GM04503 (cell line): ENCODE measurements around the gene CPA5.
A peak's percentile ranks its signal among the peaks of the same experiment; 100 is the strongest.

Source experiments
- DNase-seq: peaks from one replicate; pipeline ENCODE4 v3.0.0-alpha.2; 2012; ENCODE audit warnings: low read depth

Gene CPA5

DNA sequence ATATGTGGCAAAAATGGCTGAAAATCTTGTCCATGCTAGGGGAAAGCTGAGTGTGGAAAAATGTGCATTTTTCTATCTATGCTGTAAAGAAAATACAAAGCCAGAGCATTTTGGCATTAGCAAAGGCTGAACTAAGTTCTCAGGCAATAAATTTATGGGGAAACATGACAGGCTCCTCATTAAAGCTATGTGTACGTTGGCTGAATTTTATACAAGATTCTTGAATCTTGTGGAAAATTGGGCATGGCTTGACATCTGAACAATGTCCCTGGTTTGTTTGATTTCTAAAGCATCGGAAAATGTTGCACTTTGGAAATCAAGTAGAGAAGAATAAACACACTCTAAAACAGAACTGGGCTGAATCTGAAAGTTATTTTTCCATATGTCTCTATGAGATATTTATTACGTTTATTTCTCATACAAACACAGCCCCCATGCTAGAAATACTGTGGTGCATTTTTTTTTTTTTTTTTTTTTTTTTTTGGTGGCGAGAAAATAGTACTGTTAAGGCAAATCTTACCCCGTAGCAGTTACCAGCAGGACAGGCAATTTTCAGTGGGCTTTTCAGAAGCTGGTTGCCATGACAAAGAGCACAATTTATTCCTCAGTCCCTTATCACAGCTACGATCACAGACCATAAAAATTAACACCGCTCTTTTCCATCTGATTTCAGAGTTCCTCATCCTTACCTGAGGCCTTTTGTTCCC lies 52.6 kb downstream of the CPA5 start:
- no peak for DNase-seq

DNA sequence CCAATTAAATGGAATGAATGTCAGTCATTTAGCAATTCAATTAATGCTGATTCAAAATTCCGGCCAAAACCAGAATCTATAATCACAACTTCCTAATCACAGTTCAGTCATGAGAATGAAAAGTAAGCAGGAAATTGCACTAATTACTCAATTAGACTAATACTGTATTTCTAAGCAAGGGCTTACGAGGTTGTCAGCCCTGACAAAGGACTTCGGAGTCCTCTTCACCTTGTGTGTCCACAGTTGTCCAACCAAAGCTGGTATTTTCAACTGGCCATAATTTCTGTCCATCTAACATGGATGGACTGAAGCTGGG lies 53.1 kb downstream of the CPA5 start:
- DNase-seq, result no peak

DNA sequence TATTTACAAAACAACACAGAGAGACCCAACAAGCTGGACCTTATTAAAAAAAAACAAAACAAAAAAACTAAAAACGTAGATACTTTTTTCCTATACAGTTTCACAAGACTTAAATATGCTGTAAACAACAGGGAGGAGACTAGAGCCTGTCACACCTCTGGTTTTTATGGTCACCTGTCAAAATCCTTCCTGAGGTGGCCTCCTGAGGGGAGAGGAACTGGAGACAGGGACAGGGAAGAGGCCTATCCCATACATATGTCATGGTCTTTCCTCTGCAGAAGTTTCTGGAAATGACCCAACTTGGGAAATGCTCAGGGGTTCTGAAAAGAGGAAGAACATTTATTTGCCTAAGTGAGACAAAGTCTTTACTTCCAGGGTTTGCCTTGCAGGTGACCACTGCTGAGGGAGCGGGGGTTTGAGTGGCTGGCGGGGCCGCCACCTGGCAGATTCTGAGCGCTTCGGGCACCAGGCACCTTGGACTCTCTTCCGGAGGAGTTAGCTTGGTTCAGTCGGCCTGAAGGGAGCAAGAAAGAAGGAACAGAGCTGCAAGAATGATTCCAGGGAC lies 54.0 kb downstream of the CPA5 start:
- DNase-seq, result no peak

DNA sequence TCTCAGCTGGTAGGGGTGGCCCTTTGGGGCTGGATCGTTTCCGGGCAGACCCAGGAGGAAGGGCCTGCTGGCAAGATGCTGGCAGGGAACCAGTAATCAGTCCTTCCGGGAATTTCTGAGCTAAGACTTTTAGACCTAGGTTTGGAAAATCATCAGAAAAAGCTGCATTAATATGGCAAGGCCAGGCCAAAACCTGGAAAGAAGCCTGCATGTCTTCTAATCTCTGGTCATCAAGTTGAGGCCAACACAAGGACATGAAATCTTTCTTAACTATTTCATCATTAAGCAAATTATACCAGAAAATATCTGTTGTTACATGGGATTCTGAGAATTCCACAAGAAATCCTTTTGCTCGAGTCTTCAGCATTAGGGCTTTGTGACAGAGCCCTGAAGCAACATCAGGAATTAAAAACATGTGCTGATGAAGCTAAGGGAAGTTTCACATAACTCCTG lies 55.5 kb downstream of the CPA5 start:
- DNase-seq, result peak; percentile 93

DNA sequence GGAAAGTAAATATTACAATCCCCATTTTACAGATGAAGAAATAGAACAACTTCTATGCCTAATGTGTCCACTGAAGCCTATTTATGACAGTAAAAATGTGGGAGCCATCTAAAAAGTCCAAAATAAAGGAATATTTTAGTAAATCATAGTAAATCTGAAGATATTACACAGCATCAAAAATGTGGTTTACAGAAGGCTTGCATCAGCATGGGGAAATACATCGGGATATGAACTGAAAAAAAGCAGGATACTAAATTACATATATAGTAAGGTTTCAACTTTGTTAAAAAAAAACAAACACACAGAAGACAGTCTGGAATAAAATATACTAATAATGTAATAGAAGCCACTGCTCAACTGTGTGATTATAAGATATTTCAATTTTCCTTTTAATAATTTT lies 56.5 kb downstream of the CPA5 start:
- DNase-seq, result no peak

DNA sequence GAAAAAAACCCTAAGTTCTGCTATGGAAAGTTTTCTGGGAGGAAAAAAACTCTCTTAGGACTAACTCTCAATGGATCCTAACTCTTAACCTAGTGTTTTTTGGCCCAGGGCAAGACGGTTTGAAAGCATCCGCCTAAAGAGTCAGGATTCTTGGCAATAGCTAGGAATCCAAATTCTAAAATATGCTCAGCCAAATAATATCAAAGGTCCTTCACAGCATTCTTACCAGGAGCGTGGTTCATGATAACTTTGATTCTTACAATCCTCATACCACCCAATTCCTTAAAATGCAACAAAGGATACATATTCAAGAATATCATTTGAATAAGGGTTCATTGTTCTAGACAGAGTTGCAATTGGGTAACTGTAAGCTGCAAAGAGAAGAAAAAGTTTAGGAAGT lies 57.0 kb downstream of the CPA5 start:
- no peak for DNase-seq

DNA sequence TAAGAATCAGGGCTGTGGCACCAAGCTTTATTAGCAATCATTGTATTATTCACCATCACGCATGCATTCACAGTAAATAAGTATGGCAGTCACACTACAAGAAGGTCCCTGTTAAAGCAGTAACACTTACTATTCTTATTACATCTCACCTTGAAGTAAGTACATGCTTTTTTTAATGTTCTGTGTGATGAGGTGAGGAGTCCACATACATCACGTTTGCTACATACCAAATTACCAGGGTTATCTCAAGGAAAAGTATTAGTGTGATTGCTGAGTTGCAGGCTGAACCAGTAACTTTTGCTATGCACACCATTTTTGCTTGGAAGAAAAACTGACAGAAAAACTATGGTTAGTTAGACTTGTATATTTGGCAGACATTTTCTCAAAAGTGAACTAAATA lies 60.4 kb downstream of the CPA5 start:
- DNase-seq, result no peak

DNA sequence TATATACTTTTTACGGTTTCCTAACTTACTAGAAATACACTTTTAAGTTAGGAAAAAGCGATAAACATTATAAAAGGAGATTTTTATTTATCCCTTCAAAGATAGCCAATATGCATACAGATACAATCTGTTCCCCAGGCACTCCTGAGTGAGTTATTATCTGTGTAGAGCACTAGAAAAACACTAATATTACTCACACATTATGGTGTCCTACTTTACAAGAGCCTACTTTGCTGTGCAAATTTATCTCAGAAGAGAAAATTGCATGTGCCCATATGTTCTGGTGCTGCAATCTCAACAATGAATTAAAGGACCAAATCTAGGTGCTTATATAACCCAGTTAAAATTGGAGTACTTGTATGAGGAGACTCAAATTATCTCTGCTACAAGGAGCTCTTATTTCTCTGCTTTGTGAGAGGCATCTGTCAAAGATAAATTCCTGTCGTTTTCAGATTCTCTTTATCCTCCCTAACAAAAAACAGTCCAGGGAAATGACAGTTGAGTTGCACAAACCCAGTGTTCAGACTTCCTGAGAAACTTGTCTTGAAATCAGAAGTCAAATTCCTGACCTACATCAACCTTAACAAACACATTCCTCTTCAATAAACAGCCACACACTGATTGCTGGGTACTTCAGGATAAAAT lies 64.6 kb downstream of the CPA5 start:
- no peak for DNase-seq

DNA sequence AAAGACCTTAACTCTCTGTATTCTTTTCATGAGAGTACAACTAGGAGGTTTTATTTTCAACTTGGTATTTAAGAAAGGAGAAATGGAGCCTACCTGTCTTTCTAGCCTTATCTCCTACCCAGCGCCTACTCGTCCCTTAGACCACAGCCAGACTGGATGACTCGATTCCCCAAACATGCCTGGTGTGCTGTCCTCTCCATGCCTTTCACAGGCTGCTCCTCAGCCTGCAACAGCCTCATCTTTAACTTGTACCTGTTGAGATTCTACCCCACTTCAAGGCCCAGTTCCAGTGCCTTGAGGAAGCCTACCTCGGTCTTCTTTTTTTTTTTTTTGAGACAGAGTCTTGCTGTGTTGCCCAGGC lies 65.1 kb downstream of the CPA5 start:
- DNase-seq, result no peak

DNA sequence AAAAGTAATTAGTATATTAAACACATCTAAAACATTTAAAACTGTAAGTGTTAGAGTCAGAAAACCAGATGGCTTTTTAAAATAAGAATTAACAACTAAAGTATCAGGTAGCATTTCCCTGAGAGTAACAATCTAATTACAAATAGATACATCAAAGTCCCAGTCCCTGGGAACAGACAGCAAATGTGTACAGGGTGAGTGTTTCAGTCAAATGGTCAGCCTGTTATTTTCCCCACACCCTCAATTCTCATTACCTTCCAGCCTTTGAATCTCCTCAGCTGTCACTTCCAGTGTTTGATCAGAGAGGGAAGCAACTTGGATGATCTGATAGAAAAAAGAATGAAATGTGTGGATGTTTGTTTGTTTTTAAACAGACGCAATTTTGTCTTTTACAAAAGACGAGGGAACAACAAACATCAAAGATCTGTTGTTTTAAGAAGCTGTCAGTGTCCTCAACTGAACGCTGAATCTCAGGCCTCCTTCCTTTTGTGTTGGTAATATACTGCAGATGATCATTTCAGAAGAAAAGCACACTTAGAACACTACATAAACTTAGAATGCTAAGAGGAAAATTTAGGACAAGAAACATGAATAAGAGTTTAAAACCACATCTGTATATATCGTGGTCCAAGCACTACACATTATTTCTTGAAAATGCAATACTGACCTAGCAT lies 66.4 kb downstream of the CPA5 start:
- DNase-seq, result no peak

DNA sequence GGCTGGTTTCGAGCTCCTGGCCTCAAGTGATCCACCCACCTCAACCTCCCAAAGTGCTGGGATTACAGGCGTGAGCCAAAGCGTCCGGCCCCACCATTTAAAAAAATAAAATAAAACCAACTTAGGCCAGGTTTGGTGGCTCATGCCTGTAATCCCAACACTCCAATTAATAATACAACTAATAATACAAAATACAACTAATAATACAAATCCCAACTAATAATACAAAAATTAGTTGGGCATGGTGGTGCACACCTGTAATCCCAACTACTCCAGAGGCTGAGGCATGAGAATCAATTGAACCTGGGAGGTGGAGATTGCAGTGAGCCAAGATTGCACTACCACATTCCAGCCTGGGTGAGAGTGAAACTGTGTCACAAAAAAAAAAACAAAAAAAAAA lies 68.6 kb downstream of the CPA5 start:
- DNase-seq, result no peak

DNA sequence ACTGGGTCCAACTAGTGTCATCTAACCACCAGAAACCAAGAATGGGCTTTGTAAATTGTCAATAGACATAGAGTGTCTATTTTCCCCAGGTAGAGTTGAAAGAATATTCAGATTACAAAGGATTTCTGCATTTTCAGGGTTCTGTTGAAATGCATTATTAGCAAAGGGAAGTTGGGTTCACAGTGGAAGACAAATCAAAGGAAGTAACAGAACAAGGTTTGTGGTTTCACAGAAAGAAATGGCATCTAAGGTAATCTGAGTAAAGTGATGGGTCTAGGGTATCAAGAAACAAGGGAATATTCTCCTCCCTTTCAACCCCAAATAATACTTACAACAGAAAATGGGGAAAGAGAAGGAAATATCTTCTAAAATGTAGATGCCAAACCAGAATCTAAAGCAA lies 70.4 kb downstream of the CPA5 start:
- DNase-seq, result no peak

DNA sequence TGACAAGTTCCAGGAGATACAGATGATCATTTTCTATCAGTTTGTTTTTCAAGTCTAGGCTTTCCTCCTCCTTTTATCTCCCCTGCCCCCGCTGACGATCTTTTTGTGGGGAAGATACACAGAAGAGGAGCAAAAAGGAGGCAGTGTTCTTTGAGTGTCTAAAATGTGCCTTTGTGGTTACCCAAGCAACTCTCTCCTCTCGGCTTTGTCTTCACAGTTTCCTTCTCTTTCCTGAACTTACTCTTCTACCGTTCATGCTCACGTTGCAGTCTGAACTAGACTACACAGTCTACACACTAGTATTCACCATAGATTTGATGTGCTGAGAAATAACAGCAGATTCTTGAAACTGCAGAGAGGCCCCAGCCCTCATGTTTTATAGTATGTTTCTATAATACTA lies 72.6 kb downstream of the CPA5 start:
- DNase-seq, result no peak

DNA sequence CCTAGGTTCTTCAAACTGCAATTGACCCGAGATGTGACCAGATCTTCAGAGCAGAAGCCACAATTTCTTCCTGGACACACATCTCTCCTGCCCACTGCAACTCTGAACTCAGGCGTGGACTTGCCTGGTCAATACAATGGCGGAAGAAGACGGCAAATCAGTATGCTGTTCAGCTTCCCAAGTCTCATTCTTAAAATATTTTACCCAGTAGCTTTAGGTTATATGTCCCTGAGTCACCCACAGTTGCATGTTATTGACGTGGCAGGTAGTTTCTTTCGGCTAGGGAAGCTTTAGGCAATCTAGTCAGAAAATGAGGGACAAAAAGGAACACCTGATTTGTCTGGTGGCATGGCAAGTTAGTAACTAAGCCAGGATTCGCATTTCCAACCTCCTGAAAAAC lies 73.7 kb downstream of the CPA5 start:
- DNase-seq, result no peak
